SK-N-DZ (cell line): ENCODE measurements around the gene WDR18.
A peak's percentile ranks its signal among the peaks of the same experiment; 100 is the strongest.
"Not testable (repeated sequence)": the region's sequence is repeated elsewhere in the genome, so short reads cannot be mapped to it uniquely, and the experiment has no call there.

Experiments
- DNase-seq: peaks from one replicate; pipeline ENCODE4 v3.0.0-alpha.2; 2015; ENCODE audit warnings: low spot score

Gene WDR18

DNA sequence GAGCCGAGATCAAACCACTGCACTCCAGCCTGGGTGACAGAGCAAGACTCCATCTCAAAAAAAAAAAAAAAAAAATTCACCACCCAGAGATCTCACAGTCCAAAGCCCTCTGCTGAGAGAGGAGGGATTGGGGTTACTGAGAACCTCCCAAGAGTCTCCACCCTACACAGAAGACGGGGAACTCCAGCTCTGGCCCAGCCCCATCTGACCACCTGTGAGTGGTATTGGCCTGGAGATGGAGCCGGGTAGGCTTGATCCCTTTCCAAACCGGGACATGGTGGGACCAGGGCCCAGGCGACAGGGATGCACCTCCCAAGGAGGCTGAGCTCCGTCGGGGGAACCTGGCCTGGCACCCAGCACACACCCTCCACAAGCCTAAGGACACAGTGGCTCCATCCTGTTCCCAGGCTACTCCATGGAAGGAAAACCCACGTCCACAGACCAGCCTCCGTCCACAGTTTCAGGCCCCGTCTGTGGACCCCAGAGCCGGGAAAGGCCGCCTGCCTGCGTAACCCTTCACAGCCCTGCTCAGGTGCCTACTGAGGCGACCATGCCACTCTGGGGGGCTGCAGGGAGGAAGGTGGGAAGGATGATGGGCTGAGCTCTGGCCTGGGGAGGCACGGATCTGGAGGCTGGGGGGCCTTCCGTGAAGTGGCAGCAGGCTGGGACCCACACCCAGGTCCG, 34.9 kb downstream of the WDR18 start:
- DNase-seq, result no peak

DNA sequence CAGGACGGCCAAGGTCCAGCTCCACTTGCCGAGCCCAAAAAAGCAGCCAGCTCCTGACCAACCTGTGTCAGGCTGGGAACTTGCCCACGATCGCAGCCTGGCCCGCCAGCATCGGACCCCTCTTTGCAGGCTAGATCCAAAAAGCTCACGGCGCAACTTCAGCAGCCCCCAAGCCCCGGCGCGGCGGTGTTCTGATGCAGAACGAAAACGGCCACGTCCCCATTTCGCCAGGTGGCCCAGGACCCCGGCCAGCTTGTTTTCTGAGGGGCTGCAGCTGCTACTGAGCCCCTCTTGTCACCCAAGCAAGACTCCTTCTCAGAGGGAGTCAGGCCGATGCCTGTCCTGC, 35.4 kb downstream of the WDR18 start:
- no peak for DNase-seq

DNA sequence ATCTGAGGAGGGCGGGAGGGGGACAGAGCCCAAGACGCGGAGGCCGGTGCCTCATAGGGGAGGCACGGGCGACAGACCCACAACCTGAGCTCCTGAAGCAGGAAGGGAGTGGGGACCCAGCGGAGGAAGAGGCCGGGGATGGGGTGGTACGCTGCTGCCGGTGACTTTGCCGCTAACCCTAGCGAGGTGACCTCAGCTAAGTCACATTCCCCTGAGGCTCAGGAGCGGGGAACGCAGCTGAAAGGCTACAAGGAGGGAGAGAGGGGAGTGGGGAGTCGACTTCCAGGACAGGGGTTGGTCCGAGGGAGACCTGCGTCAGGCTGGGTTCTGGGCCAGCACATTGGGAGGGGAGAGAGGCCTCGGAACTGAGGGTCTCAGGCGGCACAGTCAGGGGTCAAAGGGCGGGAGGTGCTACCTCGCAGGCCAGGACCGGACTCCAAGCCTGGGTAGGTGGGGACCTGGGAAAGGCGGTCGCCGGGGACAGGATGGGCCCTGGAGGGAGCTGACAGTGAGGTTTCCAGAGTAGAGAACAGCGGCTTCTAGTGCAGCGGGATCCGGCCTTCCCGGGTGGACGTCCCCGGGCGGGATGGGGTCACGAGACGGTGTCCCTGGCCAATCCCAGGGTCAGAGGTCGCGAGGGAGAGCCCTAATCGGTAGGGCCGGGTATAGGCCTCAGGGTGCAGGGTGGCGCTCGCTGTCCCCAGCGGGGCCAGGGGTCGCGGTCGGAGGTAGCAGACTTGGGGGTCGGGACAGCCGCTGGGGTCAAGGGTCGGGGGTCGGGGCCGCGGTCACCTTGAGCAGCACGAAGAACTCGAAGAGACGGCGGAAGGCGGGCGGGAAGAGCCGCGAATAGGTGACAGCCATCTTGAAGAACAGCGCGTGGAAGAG, 36.1 kb downstream of the WDR18 start:
- DNase-seq, result no peak

DNA sequence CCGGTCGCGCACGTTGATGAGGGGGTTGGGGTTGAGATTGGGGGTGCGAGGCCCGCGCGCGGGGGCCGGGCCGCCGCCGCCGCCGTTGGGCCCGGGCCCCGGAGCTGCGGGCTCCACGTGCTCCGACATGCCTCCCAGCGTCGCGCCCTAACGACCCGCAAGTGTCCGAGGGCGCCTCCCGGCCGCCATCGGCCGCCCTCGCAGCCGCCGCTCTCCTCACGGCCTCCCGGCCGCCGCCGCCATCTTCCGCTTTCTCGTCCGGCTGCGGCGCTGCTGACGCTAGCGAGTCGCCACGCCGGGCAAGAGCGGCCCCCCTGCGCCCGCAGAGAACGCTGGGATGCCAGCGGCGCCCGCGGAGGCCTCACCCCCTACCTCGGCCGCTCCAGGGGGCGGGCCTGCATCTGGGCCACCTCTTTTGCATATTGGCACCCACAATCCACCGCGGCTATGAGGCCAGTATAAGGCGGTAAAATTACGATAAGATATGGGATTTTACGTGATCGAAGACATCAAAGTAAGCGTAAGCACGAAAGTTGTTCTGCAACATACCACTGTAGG, 36.8 kb downstream of the WDR18 start, which contains the start of gene TMEM259:
TMEM259 (minus strand) TSS at position 256 of the 558 bp plus-strand sequence; CDS start at position 129, 127 bp downstream.
- peak; percentile 98 for DNase-seq

DNA sequence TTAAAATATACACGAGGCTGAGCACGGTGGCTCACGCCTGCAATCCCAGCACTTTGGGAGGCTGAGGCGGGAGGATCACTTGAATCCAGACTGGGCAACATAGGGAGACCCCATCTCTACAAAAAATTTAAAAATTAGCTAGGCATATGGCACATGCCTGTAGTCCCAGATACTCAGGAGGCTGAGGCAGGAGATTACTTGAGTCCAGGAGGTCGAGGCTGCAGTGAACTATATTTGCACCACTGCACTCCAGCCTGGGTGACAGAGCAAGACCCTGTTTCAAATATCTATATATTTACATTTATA, 39.7 kb downstream of the WDR18 start:
- DNase-seq, result not testable (repeated sequence)

DNA sequence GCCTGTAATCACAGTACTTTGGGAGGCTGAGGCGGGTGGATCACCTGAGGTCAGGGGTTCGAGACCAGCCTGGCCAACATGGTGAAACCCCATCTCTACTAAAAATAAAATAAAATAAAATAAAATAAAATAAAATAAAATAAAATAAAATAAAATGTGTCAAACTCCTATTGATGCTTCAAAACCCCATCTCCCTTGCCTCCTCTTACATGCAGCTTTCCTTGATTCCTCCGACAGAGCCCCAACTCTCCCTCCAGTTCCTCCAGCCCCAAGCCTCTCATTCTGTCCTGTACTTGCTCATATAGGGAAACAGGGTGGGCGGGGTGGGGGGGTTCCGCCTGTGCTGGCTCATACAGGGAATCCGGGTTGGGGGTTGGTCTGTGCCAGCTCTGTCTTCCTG, 40.9 kb downstream of the WDR18 start:
- DNase-seq, result not testable (repeated sequence)

DNA sequence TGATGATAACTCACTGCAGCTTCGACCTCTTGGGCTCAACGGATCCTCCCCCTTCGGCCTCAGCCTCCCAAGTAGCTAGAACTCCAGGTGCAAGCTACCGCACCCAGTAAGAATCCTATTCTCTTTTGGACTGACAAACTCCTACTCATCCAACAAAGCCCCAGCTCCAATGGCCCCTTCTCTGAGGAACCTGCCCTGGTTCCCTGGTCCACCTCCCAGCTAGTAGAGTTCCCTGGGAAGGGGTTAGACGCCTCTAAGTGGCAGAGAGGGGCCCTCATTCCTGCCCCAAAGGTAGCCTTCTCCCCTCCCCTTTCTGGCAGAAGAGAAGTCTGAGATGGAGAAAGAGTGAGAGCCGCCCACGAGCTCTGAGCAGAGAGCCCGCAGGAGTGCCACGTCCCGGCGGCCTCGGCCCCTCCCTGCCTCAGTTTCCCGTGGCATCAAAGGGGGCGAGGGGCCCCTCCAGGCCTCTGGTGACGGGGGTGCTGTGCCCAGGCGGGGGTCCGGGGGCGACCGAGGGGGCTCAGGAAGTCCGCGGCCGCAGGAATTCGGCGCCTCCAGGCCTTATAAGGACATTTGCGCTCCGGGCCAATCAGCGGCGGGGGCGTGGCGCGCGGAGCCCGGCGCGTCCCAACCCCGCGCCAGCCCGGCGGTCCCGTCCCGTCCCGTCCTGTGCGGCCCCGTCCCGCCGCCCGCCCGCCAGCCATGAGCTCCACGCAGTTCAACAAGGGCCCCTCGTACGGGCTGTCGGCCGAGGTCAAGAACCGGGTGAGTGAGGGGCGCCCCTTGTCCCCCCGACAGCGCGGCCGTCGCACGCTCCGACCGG, 42.0 kb downstream of the WDR18 start, which contains the start of gene CNN2:
CNN2 (plus strand) TSS at position 649 of the 823 bp plus-strand sequence; CDS start at position 703, 54 bp downstream.
- DNase-seq, result peak; percentile 82

DNA sequence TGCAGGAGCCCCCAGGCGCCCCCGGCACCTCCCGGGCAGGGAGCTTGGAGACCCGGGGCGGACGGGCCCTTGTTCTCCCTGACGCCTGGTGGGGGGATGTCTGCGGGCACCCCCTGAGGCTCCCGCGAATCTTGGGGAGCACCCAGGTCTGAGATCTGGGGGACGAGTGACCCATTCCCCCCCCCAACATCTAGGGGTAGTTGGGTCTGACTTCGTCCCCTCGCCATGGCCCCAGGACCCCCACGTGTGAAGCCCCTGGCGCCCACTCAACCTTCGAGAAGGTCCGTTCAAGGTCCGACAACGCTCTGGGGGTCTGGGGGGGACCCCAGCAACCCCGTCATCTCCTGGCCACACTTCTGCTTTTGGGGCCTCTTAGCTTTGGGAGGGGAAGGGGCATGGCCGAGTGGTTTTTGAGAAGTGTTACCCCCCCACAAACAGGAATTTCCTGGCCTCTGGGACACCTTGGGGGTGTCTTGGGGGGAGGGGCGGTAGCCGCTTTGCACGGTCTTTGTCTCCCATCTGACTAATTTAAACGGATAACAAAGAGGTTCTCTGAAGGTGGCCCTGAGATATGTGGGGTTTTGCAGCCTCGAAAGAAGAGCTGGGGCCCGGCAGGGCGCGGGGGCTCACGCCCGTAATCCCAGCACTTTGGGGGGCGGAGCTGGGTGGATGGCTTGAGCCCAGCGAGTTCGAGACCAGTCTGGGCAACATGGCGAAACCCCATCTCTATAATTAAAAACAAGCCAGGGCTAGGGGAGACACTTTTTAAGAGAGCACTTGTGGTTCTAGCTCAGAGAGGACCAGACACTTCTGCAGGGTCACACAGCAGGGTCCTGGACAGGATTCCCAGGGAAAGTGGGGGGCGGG, 42.9 kb downstream of the WDR18 start:
- DNase-seq, result no peak

DNA sequence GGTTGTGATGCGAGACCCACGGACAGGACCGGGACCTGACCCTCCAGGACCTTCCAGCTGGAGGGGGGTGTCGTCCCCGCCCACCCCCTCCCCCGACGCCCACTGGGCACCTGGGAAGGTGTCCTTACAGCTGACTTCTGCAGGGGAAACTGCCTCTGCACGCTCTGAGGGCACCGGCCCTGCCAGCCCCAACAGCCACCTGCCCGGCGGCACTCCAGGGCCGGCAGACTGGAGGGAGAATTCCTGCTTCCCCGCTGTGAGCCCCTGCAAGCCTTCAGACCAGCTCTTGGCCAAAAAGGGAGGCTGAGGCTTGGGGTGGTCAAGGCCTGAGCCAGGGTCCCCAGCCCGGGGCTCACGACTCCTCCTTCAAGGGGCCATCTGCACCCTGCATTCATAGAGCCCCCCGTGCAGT, 43.5 kb downstream of the WDR18 start:
- DNase-seq, result no peak

DNA sequence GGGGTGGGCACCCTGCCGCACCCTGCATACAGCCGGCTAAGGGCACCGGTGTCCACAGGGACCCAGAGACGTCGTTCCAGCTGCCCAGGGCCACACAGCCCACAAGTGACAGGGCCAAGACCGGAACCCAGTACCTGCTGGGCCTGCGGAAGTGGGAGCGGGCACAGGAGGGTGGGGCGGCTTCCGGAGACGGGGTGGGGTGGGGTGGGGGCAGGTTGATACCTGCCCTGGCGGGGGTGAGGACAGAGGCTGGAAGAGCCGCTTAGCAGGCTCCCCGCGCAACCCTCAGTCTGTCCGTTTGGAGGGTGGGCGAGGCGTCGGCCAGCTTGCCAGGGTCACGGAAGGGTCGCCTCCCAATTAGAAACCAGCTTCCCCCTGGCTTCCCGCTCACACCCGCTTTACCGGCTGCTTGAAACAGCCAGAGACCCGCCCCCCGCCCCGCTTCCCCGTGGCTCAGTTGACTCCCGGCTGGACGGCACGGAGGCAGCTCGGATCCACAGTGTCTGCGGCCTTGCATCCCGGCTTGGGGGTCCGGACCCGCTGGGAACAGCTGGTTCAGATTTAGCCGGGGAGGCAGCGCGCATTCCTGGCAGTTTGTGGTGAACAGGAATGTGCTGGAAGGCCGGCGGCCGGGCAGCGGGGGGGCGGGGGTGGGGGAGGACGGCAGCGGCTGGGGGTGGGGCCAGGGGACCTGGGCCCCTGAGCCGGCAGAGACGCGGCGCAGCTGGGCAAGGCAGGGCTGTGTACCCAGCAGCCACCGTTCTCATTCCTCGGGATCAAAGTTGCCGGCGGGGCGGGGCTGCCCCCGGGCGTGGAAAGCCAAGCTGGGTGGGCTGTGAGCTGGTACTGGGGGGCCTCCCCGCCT, 44.1 kb downstream of the WDR18 start:
- DNase-seq, result peak; percentile 72

DNA sequence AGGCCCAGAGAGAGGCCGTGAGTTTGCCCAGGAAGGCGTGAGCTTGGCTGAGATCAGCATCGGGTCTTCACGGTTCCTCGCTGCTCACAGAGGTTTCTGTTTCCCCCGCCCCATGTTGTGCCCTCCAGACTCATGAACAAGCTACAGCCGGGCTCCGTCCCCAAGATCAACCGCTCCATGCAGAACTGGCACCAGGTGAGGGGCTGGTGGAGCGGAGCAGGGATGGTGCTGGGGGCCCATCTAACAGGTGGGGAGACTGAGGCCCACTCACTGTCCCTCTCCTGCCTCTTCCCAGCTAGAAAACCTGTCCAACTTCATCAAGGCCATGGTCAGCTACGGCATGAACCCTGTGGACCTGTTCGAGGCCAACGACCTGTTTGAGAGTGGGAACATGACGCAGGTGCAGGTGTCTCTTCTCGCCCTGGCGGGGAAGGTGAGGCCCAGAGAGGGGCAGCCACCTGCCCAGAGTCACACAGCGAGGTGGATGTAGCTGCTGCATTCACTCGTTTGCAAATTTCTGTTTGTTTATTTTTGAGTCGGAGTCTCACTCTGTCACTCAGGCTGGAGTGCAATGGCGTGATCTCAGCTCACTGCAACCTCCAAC, 48.2 kb downstream of the WDR18 start:
- no peak for DNase-seq

DNA sequence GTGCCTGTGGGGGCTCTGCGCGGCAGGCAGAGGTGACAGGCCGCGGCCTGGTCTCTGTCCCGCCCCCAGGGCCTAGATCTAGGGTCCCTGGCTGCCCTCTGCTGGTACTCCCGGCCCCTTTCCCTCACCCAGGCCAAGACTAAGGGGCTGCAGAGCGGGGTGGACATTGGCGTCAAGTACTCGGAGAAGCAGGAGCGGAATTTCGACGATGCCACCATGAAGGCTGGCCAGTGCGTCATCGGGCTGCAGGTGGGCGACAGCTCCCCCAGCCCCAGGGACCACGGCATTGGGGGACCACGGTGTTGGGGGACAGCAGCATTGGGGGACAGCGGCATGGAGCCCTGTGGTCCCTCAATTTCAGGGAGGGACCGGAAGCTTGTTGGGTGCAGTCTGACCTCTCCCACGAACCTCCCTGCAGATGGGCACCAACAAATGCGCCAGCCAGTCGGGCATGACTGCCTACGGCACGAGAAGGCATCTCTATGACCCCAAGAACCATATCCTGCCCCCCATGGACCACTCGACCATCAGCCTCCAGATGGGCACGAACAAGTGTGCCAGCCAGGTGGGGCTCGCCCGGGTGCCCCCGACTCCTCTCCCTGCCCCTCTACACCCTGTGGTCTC, 52.0 kb downstream of the WDR18 start:
- DNase-seq, result no peak

DNA sequence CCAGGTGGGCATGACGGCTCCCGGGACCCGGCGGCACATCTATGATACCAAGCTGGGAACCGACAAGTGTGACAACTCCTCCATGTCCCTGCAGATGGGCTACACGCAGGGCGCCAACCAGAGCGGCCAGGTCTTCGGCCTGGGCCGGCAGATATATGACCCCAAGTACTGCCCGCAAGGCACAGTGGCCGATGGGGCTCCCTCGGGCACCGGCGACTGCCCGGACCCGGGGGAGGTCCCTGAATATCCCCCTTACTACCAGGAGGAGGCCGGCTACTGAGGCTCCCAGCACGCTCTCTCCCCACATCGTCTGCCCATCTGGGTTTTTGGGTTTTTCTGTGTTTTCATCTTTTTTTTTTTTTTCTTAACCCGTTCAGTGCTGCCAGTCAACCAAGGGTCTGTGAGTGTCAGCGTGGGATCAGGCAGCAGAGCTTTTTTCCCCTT, 53.5 kb downstream of the WDR18 start:
- DNase-seq, result no peak

DNA sequence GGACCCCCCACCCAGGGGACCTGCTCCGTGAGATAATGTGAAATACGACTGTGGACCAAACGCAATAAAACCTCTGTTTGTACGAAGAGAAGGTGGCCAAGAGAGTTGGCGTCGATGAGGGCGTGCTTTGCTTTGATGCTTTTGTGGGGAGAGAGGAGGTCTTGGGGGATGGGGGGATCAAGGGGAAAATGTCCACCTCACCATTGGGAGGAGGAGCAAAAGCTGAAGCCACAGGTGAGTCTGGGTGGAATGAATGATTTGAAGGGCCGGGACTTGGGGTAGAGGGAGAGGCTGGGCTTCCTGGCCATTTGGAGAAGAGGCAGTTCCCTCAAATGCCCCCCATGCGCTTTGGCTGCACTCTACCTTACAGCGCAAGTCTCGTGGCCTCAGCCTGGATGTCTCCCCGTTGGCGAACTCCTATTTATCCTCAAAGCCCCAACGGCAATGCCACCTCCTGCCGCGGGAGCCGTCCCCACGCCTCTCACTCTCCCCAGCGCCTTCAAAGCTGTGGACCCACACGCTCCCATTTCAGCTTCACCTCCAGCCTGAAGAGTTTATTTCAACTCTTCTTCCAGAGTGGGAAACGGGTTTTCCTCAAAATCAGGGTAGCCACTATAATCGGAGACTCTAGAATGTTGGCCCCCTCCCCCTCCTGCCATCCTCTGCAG, 55.0 kb downstream of the WDR18 start:
- DNase-seq, result no peak

DNA sequence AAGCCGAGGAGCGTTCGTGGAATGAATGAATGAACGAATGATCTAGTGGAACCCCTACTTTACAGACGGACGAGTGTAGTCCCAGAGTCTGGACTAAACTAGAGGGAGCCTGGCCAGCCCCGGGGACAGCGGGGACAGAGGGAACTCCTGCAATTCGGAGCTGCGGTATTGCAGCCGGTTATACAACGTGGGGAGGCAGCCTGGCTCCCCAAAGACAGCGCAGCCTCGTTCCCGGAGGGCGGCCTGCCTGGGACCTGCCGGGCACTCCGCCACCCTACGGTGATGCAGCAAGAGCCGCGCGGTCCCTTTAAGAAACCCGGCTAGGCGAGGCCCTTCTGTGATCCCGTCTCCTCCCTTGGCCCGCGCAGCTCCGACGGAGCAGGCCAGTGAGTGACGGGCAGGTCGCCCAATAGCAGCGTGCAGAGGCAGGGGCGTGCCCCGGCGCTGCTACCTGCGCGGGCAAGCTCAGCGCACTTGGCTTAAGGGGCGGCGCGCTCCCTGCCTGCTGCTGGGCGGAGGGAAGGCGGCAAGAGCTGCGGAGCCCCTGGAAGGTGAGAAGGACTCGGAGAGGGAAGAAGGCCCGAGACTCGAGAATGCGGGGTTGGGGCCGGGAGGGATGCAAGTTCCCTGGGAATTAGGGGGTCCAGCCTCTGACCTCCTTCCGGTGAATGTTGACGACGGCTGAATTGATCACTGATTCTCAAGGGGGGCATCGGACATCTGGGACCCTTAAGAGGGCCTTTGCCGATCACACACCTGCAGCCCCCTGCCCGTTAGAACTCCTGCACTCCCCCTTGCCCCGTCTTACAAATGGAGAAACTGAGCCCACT, 55.7 kb downstream of the WDR18 start, which contains the start of gene ABCA7:
ABCA7 (plus strand) TSS at position 462 of the 830 bp plus-strand sequence. CDS start 1,255 bp downstream, outside the sequence.
- peak; percentile 97 for DNase-seq

DNA sequence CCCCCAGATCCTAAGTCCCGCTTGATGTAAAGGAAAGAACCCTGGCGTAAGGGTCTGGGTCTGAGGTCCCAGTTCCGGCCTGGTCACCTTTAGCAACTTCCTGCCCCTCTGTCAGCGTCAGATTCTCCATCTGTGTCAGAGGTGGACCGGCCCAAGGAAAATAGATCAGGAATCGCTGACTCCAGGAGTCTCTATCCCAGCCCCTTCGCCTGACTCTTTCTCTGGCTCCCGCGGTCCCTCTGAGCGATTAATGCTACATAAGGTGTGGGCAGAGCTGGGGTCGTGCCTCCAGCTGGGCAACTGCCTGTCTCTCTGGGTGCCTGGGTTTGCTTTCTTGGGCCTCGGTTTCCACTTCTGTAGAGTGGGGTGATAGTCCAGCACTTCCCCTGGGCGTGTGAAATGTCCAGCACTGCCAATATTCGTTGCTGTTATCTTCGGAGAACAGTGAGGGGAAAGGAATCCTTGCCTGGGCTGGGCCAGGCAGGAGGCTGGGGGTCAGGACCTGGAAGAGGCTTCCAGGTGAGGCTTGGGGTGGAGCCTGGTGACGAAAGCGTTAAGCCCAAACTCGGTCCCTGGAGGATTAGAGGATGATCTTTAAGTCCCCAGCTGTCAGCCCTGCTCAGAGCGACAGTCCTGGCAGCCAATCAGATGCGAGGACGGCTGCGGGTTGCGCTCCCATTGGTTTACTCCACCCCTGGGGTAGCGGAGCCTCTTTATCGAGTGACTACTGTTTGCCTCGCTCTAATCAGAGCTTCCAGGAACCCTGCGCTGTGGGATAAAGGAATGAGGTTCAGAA, 56.5 kb downstream of the WDR18 start:
- DNase-seq, result peak; percentile 96
